Activated T-cell treated with anti-CD3 and anti-CD28 coated beads, Interleukin-2, amount 50 U/mL, for 4 hours (primary cell): ENCODE data around the gene TRPM2. TPM values are rescaled to one million over a fixed set of nuclear protein-coding genes. Genes with fewer than 3 reads are reported as not detected.

Experiments used
- ATAC-seq, 2 donors: fragments of 200-7000 bp; cut with Tn5 transposase; one replicate each; pipeline ENCODE4 v1.10.0; 2021
- DNase-seq: peaks from one replicate; pipeline ENCODE4 v3.0.0-alpha.2; 2020
- H3K27me3 Mint-ChIP-seq: one replicate; pipeline ENCODE4 v1.8.0; 2021; ENCODE audit warnings: low read depth, mixed read lengths
- H3K36me3 Mint-ChIP-seq: one replicate; pipeline ENCODE4 v1.8.0; 2022; ENCODE audit warnings: mixed read lengths; ENCODE audit not compliant: insufficient read depth
- H3K4me1 Mint-ChIP-seq: one replicate; pipeline ENCODE4 v1.8.0; 2021; ENCODE audit warnings: low read depth, mixed read lengths
- H3K4me3 Mint-ChIP-seq: one replicate; pipeline ENCODE4 v1.8.0; 2021; ENCODE audit warnings: mild to moderate bottlenecking, moderate library complexity, mixed read lengths
- H3K9me3 Mint-ChIP-seq: one replicate; pipeline ENCODE4 v1.8.0; 2021; ENCODE audit warnings: mixed read lengths
- total RNA-seq, 3 donors: library from RNA; stranded (reverse); gene quantifications; one replicate each; pipeline ENCODE4 v1.2.1, GENCODE V29; 2021

TRPM2 gene
- total RNA-seq, 3 donors from 2014 or later: 0.95 to 21.6 (median 2.5) TPM

DNA sequence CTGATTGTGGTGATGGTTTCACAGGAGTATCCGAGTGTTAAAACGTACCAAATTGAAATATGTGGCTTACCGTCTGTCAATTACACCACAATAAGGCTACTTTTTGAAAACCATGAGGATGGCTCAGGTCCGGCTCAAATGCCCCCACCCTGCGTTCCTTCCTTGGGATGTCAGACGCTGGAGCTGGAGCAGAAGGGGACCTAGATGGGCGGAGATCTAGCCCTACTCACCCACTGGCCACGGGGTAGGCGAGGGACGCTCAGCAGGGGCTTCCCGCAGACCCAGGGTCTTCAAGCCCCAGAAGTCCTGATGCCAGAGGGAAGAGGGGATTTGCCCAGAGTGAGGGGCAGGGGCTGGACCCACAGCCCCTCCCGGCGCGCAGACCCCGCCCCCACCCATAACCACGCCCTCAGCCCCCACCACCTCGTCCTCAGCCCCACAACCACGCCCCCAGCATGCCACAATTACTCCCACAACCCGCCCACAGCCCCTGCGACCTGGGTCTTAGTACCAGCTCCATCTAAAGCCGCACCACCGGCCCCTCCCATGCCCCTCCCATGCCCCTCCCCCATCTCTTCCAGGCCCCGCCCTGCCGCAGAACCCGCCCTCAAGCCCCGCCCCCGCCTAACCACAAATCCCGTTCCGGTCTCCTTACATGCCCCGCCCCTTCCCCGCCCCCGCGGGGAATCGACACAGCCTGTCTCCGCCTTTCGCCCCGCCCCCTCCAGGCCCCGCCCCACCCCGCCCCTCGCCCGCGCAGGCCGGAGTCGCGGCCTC is 101.5 kb downstream of the TRPM2 start, which contains the start of gene LRRC3:
Gene LRRC3 (plus strand): TSS at position 764 of the 777 bp plus-strand sequence. CDS start 1,135 bp downstream, outside the sequence.
- Mint-ChIP-seq H3K9me3 (no peaks in the 10 kb centered on the region), H3K4me3 (peak within 1 kb of the TSS; percentile 73), H3K27me3 (peaks cover 2% of the 10 kb centered on the region), H3K4me1 (peaks cover 3% of the 10 kb centered on the region), H3K36me3 (no peaks in the 10 kb centered on the region)
- DNase-seq: peak; percentile 77
- ATAC-seq: peak; percentile 77 to 78

DNA sequence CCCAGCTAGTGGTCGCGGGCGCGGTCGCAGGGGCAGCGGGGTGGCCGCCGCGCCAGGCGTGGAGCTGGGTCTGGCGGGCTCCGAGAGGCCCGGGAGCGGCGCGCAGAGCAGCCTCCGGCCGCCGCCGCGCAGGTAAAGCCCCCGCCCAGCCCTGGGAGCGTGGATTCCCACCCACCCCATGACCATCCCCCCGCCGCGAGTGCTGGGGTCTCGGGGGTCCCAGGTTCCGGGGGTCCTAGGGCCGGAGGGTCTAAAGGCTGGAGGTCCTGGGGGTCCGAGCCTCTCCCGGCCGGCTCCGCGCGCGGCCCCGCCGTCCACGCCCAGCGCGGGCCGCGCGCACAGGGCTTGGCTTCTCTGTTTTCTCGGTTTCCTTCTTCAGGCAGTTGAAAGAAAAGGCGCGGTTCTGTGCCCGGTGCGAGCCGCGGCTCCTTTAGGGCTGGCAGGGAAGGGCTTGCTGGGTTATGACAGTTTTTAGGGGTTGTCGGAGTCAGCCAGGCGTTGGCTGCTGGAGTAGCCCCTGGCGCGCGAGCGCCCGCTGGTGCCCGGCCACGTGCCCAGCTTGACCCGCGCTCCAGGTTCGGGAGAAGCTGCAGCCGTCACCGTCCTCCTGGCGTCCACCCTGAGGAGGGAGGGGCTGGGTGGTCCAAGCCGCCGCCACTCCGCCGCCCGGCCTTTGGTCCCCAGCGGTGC is 102.2 kb downstream of the TRPM2 start:
- Mint-ChIP-seq H3K36me3 (no peaks in the 10 kb centered on the region), H3K9me3 (no peaks in the 10 kb centered on the region), H3K4me3 (peak overlapping the region; percentile 73), H3K4me1 (peaks cover 3% of the 10 kb centered on the region), H3K27me3 (peaks cover 1% of the 10 kb centered on the region)
- DNase-seq (peak; percentile 20), ATAC-seq (peak; percentile 71 to 73)

DNA sequence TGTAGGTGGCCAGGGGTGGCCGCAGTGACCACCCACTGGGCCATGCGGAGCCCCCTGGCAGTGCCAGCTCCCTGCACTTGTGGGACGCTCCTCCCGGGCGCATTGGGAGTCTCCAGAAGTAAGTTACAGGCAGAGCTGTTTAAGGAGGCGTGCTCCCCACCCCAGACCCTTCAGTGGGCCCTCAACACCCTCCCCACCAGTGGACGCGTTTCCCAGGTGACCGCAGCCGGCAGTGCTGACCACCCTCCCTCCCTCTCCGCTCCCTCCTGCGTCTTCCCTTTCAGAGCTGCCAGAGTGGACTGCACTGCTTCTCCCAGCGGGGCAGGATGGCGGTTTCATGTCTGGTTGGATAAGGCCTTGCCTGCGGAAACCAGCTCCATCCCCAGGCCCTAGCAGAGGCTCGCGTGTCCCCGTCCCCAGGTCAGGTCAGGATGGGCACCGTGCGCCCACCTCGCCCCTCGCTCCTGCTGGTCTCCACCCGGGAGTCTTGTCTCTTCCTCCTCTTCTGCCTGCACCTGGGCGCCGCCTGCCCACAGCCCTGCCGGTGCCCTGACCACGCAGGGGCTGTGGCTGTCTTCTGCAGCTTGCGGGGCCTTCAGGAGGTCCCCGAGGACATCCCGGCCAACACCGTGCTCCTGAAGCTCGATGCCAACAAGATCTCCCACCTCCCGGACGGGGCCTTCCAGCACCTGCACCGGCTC is 102.9 kb downstream of the TRPM2 start:
- DNase-seq (no peak), ATAC-seq (no peak)
- Mint-ChIP-seq H3K4me3 (peak overlapping the region; percentile 60), H3K36me3 (no peaks in the 10 kb centered on the region), H3K27me3 (no peaks in the 10 kb centered on the region), H3K4me1 (peaks cover 3% of the 10 kb centered on the region), H3K9me3 (no peaks in the 10 kb centered on the region)

DNA sequence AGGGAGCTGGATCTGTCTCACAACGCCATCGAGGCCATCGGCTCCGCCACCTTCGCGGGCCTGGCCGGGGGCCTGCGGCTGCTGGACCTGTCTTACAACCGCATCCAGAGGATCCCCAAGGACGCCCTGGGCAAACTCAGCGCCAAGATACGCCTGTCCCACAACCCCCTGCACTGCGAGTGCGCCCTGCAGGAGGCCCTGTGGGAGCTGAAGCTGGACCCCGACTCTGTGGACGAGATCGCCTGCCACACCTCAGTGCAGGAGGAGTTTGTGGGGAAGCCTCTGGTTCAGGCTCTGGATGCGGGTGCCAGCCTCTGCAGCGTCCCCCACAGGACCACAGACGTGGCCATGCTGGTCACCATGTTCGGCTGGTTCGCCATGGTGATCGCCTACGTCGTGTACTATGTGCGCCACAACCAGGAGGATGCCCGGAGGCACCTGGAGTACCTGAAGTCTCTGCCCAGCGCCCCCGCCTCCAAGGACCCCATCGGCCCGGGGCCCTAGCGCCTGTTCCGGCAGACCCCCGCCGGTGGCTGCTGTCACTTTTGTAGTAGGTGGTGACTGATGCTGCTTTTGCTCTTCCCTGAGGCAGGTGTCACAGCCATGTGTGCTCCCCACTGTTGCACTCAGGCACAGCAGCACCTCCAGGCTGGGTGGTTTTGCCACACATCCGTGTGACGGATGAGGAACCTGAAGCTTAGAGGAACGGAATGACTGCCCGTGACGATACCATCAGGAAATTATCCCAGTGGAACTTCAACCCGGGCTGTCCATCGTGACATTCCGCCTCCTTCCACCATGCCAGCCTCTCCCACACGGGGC is 103.7 kb downstream of the TRPM2 start:
- no peaks in the 10 kb centered on the region for H3K27me3 Mint-ChIP-seq
- peaks cover 3% of the 10 kb centered on the region for H3K4me1 Mint-ChIP-seq
- H3K4me3 Mint-ChIP-seq: peak overlapping the region; percentile 60
- no peaks in the 10 kb centered on the region for H3K36me3 Mint-ChIP-seq
- H3K9me3 Mint-ChIP-seq: no peaks in the 10 kb centered on the region
- ATAC-seq (no peak), DNase-seq (no peak)

DNA sequence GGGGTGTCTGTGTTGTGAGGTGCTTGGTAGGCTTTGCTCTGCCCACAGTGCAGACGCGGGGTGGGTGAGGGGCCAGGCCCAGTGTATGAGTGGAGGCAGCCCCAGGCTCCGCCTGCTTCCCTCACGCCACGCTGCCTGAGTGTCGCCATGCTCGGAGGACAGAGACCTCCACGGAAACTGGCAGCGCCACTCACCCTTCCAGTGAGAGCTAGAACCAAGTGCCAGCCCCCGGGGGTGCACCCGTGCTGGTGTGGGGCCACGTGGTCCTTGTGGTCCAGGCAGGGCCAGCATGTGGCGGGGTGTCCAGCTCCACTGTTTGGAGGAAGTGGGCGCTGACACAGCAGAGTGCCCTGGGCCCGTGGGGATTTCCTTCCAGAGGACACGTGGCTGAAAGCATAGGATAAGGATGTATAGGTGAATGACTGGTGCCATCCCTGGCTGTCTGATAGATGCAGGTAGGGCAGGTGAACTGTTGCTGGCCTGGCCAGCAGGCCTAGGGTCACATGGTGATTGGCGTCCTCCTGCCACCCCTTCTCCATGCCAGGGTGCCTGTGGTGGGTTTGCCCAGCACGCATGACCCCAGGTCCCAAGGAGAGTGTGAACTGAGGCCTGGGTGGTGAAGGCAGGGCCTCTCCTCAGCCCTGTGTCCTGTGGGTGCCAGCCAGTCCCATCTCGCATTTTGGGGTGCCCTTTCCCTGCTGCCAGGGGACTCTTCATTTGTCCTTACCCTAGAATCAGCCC is 105.7 kb downstream of the TRPM2 start:
- Mint-ChIP-seq H3K4me3 (no peak overlapping the region), H3K36me3 (no peaks in the 10 kb centered on the region), H3K9me3 (no peaks in the 10 kb centered on the region), H3K4me1 (peaks cover 3% of the 10 kb centered on the region), H3K27me3 (no peaks in the 10 kb centered on the region)
- no peak for ATAC-seq
- DNase-seq: no peak

DNA sequence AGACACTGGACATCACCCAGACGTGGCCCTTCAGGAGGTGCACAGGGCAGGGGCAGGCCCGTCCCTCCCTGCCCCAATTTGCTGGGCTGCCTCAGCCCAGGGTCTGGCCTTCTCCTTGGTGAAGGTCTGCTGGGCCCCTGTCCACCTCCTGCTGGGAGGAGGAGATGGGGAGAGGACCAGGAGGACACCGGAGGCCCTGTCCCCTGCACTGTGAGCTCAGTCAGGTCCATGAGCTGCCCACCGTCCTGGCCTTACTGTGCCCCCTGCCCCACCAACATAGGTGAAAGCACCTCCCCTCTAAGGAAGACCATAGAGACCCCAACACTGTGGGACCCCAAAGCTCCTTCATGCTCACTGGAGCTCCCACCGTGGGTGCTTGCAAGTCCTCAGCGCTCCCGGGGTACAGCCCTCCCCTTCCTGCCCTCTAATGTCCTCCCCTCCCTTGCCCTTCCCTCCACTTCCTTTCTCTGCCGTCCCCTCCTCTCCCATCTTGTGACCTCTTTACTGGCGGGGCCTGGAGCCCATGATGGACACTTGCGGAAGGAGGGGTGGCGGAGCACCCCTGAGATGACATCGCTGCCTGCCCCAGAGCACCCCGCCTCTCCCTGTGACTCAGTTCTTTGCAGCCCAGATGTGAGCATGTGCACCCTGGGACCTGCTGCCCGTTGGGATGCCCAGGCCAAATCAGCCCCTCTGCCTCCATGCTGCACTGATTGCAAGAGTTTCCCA is 106.5 kb downstream of the TRPM2 start:
- no peak for DNase-seq

DNA sequence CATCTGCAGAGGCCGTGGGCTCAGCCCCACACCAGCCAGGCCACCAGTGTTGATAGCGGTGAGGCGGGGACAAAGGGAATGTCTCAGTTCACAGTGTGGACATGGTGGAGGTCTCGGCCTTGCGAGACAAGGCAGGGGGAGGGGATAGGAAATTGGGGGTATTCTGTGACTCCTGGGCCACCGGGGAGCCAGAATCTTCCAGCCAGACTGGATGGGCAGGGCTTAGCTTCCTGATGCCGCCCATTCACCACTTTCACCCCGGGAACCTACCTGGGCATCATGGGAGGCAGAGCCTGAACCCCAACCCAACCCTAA is 107.0 kb downstream of the TRPM2 start:
- no peaks in the 10 kb centered on the region for H3K4me1 Mint-ChIP-seq

More for the DNA sequence above, 106.5 kb downstream of the TRPM2 start:
- H3K4me1 Mint-ChIP-seq: no peaks in the 10 kb centered on the region
- H3K27me3 Mint-ChIP-seq: no peaks in the 10 kb centered on the region
- no peak overlapping the region for H3K4me3 Mint-ChIP-seq
- no peak for ATAC-seq
- H3K9me3 Mint-ChIP-seq: no peaks in the 10 kb centered on the region
- no peaks in the 10 kb centered on the region for H3K36me3 Mint-ChIP-seq

DNA sequence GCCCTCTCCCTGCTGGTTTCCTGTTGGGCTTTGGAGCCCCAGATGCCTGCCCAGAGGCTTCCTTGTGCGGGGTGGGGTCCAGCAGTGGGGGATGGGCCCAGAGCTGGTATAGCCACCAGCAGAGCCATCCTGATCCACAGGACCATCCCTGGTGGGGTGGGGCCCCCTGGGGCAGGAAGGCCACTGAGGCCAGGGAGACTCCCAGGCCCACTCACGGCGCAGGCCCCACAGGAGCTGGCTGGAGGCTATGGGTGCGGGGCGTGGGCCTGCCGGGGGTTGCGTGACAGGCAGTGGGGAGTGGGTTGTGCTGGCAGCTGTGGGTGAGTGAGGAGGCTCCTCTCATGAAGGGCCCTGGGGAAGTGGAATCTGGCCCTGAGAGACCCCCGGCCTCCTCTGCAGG is 107.6 kb downstream of the TRPM2 start:
- no peak for DNase-seq
- Mint-ChIP-seq H3K4me3 (no peak overlapping the region), H3K4me1 (no peaks in the 10 kb centered on the region), H3K36me3 (no peaks in the 10 kb centered on the region), H3K27me3 (no peaks in the 10 kb centered on the region), H3K9me3 (no peaks in the 10 kb centered on the region)
- ATAC-seq: no peak

More for the DNA sequence above, 107.0 kb downstream of the TRPM2 start:
- DNase-seq: no peak
- ATAC-seq: no peak
- no peaks in the 10 kb centered on the region for H3K36me3 Mint-ChIP-seq
- H3K9me3 Mint-ChIP-seq: no peaks in the 10 kb centered on the region
- H3K4me3 Mint-ChIP-seq: no peak overlapping the region
- H3K27me3 Mint-ChIP-seq: no peaks in the 10 kb centered on the region

DNA sequence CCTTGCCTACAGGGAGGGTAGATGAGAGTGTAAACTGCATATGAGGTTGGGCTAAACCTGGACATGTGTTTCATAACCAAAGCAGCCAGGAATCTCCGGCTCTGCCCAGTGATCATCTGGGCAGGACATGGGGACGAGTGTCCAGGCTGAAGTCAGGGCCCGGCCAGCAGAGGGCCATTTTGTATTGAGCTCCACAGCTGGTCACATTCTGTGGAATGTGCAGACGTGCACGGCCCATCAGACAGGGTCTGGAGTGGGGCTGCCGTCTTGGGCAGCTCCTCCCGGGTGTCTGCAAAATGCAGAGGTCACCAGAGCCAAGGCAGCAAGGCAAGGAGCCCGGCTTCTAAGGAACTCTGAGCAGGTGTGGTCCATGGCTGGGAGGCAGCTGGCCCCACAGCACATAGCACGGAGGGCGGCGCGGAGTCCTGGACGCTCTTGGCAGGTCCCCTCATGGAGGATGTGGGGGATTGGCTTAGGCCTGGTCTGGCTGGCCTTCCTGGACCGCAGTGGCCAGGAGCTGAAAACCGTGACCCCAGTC is 108.1 kb downstream of the TRPM2 start:
- H3K27me3 Mint-ChIP-seq: no peaks in the 10 kb centered on the region
- ATAC-seq: no peak
- no peak for DNase-seq

DNA sequence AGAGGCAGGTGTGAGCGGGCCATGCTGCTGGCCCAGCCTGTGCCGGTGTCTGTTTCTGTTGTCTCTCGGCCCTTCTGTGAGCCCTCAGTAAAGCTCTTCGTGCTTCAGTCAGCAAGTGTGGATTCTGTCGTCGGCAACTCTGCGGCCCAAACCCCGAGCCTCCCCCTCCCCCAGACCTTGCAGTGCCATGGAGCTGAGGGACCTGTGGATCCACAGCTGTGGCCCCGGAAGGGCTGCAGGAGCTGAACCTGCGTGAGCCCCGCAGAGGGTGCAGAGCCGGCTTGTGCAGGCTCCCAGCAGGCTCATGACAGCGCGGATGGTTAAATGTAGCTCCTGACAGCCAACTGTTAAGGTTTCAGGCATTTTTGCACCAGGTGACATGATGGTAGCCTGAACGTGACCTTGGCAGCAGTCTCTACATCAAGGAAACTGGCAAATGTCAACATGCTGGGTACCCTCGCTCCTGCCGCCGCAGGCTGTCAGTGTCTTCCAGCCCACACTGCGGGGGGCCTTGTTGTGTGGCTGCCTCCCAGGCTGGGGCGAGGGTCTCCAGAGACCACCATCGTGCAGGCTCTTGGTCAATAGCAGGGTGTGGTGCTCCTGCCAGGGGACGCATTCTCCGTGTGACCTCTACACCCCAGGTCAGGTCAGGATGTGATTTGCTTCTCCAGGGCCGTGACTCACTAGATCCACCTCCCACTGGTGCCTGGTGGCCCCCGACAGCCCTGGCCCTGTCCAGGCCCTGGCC is 108.8 kb downstream of the TRPM2 start:
- no peak for DNase-seq
- Mint-ChIP-seq H3K27me3 (no peaks in the 10 kb centered on the region), H3K4me3 (no peak overlapping the region), H3K4me1 (no peaks in the 10 kb centered on the region), H3K9me3 (no peaks in the 10 kb centered on the region), H3K36me3 (no peaks in the 10 kb centered on the region)
- ATAC-seq: no peak

More for the DNA sequence above, 108.1 kb downstream of the TRPM2 start:
- no peaks in the 10 kb centered on the region for H3K4me1 Mint-ChIP-seq
- no peak overlapping the region for H3K4me3 Mint-ChIP-seq
- no peaks in the 10 kb centered on the region for H3K36me3 Mint-ChIP-seq
- no peaks in the 10 kb centered on the region for H3K9me3 Mint-ChIP-seq

DNA sequence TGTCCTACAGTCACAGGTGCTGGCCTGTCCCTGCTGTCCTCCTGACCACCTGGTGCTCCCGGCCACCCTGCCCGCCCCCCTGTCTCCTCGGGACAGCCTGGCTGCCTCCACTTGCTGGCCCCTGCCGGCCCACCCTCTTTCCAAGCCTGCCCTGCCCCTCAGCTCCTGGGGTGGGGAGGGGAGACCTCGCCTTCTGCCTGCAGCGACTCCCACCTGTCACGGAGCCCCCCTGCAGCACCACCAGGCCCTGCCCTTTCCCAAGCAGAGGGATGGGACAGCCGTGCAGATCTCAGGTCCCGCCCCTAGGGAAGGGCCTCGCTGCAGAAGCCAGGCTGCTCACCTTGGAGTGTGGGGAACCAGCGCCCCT is 109.4 kb downstream of the TRPM2 start:
- ATAC-seq: no peak
- Mint-ChIP-seq H3K27me3 (no peaks in the 10 kb centered on the region), H3K36me3 (no peaks in the 10 kb centered on the region), H3K4me3 (no peak overlapping the region), H3K9me3 (no peaks in the 10 kb centered on the region), H3K4me1 (no peaks in the 10 kb centered on the region)
- no peak for DNase-seq

DNA sequence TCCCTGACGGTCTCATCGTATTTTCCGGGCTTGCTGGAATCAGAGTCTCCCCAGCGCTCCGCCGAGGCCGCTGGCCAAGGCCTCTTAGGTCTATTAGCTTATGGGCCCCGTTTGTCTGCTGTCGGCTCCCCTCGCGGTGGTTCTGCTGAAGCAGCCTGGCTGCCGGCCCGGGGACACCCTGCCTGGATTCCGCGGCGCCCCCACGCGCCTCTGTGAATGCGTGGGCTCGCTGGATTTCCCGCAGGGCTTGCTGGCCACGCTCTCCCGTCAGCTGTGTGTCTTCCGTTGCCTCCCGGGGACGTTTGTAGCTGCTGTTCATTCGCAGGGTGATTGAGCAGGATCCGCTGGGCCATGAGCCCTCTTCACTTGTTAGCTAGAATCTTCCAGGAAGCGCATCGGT is 110.3 kb downstream of the TRPM2 start:
- Mint-ChIP-seq H3K4me3 (no peak overlapping the region), H3K9me3 (no peaks in the 10 kb centered on the region), H3K36me3 (no peaks in the 10 kb centered on the region), H3K27me3 (no peaks in the 10 kb centered on the region), H3K4me1 (no peaks in the 10 kb centered on the region)
- no peak for DNase-seq
- no peak for ATAC-seq
